HG03066 (cell line): Measurements from ENCODE around the gene DCTPP1.

Experiments
- ATAC-seq: cut with Tn5 transposase; IDR thresholded peaks from one replicate; pipeline ENCODE4 v1.9.1; 2021; ENCODE audit warnings: low read depth; ENCODE audit not compliant: unreplicated experiment

DCTPP1 gene

GRCh38 chr16:30449116-30449435 lies 19.2 kb upstream of the DCTPP1 start:
- no peak for ATAC-seq

DNA sequence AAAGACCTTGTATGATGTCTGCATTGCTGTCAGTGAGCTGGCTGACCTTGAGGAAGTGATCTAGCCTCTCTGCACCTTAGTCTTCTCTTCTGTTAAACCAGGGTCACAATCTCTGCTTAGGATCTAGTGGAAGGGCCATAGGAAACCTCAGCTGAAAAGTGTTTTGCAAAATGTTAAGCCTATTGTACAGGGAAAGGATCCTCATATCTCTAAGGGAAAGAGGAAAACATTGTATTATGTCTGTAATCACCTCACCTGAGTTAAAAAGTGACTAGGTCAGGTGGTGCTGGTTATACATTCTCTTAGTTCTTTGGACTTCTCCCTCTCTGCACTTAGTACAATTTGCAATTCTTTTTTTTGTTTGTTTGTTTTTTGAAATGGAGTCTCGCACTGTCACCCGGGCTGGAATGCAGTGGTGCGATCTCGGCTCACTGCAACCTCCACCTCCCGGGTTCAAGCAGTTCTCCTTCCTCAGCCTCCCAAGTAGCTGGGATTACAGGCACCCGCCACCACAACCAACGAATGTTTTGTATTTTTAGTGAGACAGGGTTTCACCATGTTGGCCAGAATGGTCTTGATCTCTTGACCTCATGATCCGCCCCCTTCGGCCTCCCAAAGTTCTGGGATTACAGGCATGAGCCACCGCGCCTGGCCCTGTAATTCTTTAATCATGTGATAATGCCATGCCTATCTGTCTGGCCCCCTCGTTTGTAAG lies 17.8 kb upstream of the DCTPP1 start:
- ATAC-seq: no peak

GRCh38 chr16:30446203-30446595 lies 16.4 kb upstream of the DCTPP1 start:
- no peak for ATAC-seq

DNA sequence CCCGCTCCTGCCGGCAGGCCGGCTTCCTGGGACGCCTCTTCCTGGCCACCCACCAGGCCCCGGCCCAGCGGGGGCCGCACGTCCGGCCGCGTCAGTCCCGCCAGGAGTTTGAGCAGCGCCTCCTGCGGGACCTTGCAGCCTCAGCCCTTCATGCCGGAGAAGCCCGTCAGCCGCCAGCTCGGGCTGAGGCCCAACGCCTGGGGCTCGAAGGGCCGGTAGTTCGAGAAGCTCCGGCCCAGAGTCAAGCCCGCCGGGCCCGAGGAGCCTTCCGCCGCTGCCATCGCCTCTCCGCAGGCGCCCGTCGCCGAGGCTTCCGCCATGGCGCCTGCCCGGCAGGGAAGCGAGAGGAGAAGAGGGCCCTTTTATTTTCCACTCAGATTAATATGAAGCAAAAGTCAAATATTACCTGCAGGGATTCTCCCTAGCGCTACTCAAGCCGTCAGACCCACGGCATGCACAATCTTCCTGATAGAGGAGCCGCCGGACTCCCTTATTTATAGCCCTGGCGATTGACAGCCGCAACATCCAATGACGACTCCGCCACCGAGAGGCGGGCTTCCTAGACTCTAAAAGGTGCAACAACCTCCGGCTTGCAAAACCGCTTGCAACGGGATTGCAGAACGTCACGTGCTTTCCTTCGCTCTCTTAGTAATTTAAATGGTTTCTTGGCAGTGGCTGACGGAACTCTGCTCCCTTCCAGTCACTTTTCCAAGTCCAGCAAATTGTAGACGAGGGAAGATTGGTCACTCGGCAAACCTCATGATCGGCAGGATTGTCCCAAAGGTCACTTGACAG lies 15.8 kb upstream of the DCTPP1 start, which contains the start of gene SEPHS2:
Gene SEPHS2, minus strand, starts transcription at position 467 of the 795 bp plus-strand sequence. Its CDS starts 147 bp downstream, at position 320.
- peak; percentile 81 for ATAC-seq

DNA sequence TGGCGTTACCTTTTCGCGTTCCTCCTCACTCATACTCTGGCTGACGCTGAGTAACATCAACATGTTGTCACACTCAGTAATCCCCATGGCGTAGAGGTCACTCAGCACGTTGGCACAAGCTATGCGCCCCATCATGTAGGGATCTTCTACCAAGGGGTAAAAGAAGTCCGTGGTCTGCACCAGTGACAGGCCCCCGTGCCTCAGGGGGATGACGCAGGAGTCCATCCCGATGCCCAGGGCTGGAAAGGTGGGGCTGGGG lies 15.2 kb upstream of the DCTPP1 start:
- ATAC-seq: no peak

- no peak for ATAC-seq
These were observed 14.7 kb upstream of the DCTPP1 start for GRCh38 chr16:30444231-30445148.

GRCh38 chr16:30443631-30444030 lies 13.8 kb upstream of the DCTPP1 start:
- no peak for ATAC-seq

DNA sequence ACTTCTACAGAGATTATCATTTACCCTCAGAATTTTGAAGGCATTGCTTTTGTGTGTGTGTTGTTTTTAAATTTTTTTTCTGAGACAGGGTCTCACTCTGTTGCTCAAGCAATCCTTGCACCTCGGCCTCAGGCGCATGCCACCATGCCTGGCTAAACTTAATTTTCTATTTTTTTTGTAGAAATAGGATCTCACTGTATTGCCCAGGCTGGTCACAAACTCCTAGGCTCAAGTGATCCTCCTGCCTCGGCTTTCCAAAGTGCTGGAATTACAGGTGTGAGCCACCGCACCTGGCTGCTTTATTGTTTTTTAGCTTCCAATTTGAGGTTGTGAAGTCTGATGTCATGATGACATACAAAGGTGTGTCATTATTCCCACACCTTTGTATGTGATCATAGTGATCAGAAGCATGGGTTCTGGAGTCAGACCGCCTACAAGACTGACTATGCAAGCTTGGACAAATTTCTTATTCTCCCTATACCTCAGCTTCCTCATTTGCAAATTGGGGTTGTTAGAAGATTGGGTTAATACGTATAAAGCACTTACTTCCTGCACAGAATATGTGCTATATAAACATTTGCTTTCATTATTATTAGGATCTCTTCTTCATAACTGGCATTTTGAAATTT lies 10.0 kb upstream of the DCTPP1 start:
- no peak for ATAC-seq

DNA sequence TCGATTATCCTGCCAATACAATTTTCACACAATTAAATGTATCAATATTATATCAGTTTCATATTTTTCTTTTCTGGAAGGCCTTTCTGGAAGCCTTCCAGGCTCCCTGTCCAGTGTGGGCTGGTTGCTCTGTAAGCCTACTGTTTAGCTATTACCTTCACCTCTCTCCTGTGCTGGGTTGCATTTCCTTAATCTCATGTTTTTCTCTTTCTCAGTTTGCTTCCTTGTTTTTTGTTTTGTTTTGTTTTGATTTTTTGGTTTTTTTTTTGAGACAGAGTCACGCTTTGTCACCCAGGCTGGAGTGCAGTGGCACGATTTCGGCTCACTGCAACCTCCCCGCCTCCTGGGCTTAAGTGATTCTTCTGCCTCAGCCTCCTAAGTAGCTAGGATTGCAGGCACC lies 9.0 kb upstream of the DCTPP1 start:
- no peak for ATAC-seq

DNA sequence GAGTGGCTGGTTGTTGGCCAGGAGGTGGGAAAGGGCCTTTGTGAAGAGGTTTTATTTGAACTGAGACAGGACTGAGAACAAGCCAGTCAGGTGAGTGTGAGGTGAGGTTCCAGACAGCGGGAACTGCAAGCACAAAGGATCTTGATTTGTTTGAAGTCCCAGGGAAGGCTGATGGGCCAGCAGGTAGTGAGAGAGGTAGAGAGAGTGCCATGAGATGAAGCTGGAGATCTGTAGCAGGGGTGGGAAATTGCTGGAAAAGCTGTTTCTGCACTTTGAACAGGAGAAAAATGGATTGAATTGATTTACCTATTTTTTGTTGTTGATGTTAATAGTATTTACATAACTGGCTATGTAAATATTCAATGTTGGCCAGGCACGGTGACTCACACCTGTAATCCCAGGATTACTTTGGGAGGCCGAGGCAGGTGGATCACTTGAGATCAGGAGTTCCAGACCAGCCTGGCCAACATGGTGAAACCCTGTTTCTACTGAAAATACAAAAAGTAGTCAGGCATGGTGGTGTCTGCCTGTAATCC lies 7.7 kb upstream of the DCTPP1 start:
- ATAC-seq: no peak

- ATAC-seq: no peak
These were observed 5.0 kb upstream of the DCTPP1 start for GRCh38 chr16:30434852-30435251.

GRCh38 chr16:30430428-30430970 lies 669 bp upstream of the DCTPP1 start:
- ATAC-seq: no peak

GRCh38 chr16:30429418-30429677 lies 482 bp downstream of the DCTPP1 start:
- ATAC-seq: no peak

DNA sequence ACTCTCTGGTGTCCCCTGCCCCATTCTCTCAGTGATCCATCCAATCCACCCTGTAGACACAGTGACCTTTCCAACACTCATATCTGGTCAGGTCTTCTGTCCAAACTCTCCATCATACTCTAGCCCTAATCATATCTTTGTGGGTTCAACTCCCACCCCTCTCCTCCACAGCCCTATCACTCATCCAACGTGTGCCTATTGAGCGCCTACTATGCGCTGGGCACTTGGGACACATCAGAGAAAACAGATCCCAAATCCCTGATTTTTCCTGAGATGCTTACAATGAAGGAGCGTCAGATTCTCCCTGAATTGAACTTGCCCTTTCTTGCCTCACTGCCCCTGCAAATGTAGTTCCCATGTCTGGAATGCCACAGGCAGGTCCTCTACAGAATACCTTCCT lies 1.8 kb downstream of the DCTPP1 start:
- no peak for ATAC-seq

DNA sequence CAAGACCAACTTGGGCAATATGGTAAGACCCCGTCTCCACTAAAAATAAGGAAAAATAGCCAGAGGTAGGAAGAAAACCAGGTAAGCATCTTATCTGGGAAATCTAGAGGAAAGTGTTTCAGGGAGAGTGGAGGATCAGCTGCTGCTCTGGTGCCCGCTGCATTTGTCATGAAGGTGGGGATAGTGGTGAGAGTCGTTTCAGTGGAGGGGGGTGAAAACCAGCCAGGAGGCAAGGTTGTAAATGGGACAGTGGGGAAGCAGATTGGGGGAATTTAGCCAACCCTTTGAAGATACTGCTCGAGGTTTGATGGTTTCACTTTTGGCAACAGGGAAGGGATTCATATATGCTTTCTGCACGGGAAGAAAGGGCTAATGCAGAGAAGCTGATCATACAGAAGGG lies 8.8 kb downstream of the DCTPP1 start:
- no peak for ATAC-seq

GRCh38 chr16:30418350-30419181 lies 11.3 kb downstream of the DCTPP1 start:
- ATAC-seq: no peak

DNA sequence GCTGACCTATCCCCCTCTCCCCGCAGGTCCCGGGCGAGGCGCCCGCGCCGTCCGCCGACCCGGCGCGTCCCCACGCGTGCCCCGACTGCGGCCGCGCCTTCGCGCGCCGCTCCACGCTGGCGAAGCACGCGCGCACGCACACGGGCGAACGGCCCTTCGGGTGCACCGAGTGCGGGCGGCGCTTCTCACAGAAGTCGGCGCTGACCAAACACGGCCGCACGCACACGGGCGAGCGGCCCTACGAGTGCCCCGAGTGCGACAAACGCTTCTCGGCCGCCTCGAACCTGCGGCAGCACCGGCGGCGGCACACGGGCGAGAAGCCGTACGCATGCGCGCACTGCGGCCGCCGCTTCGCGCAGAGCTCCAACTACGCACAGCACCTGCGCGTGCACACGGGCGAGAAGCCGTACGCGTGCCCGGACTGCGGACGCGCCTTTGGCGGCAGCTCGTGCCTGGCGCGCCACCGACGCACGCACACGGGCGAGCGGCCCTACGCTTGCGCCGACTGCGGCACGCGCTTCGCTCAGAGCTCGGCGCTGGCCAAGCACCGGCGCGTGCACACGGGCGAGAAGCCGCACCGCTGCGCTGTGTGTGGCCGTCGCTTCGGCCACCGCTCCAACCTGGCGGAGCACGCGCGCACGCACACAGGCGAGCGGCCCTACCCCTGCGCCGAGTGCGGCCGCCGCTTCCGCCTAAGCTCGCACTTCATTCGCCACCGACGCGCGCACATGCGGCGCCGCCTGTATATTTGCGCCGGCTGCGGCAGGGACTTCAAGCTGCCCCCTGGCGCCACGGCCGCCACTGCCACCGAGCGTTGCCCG lies 12.1 kb downstream of the DCTPP1 start:
- ATAC-seq: peak; percentile 56

DNA sequence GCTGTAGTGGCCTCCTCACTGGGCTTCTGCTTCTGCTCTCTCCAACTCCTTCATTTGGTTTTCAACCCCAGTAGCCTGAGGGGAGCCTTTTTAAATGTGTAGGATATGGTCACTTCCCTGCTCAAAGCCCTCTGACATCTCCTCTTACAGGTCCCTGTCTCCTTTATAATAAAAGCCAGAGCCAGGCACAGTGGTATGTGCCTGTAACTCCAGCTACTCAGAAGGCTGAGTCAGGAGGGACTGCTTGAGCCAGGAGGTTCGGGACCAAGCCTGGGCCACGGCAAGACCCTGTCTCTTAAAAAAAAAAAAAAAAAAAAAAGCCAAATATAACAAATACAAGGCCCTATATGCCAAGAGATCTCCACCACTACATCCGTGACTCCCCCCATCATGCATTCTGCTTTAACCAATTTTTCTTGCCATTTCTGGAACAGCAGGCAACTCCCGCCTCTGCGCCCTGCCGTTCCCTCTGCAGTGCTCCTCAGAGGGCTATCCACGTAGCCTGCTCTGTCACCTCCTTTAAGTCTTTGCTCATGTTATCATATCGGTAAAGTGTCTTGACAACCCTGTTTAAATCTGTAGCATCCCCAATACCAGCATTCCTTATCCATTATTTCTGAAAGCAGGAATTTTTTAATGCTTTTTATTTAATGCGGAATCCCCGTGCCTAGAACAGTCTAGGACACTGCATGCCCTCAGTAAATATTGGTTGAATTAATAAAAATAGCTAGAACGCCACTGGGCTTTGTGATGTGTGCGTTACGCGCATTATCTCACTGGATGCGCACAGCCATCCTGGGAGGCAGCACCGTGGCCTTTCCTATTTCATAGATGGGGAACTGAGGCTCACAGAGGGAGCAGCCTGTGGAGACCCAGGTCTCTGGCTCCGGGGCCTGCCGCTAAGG lies 13.0 kb downstream of the DCTPP1 start:
- ATAC-seq: no peak
